Neural cell (in vitro differentiated cells): Measurements from ENCODE around the gene CFAP45.

ENCODE experiments used
- CTCF ChIP-seq: fragments of 450-650 bp; IDR thresholded peaks from 2 replicates; pipeline ENCODE4 v1.5.1; 2014; ENCODE audit warnings: antibody characterized with exemption, mild to moderate bottlenecking, moderate library complexity; ENCODE audit not compliant: poor library complexity, severe bottlenecking
- EZH2 ChIP-seq: fragments of 200-600, 300-800 bp; shearing (Covaris generic), sonication (generic); IDR thresholded peaks from 2 replicates; pipeline ENCODE4 v1.6.1; 2014; ENCODE audit warnings: antibody characterized with exemption, low read length, borderline replicate concordance, mild to moderate bottlenecking; ENCODE audit not compliant: insufficient read depth, poor library complexity, severe bottlenecking

- TF ChIP-seq EZH2: no peak
- TF ChIP-seq CTCF: no peak
Observed at GRCh38 chr1:159862031-159862430, 37.9 kb downstream of the CFAP45 start.
